ENCODE data around the gene SCARB1. TPM values are rescaled to one million over a fixed set of nuclear protein-coding genes. Genes with fewer than 3 reads are reported as not detected.

The SCARB1 gene
- total and polyA plus RNA-seq, 2 donors (not counting 1 experiment from before 2014, with no cell fraction given): 14.7 to 32.5 TPM

GRCh38 chr12:124770728-124771127 lies 92.9 kb downstream of the SCARB1 start:
- Histone ChIP-seq H4K20me1 (ENCODE audit: control insufficient read depth, extremely low read depth, insufficient read depth, low read length) (no peaks in the 10 kb centered on the region), H2AFZ (ENCODE audit: low read length) (no peak overlapping the region), H3K27ac (ENCODE audit: insufficient read depth, low read length) (no peak overlapping the region), H3K4me2 (ENCODE audit: extremely low read depth, insufficient read depth, low read length) (no peak overlapping the region), H3K9me3 (ENCODE audit: control insufficient read depth, insufficient read depth, low read depth, low read length) (no peaks in the 10 kb centered on the region), H3K9ac (ENCODE audit: insufficient read depth, low read length) (no peak overlapping the region), H3K36me3 (ENCODE audit: control insufficient read depth, insufficient read depth, low read length) (no peaks in the 10 kb centered on the region), H3K27me3 (ENCODE audit: control insufficient read depth, insufficient read depth, low read length) (no peaks in the 10 kb centered on the region), H3K79me2 (ENCODE audit: control insufficient read depth, insufficient read depth, low read length) (no peaks in the 10 kb centered on the region), H3K4me1 (ENCODE audit: control insufficient read depth, extremely low read depth, insufficient read depth, low read length) (peaks cover 20% of the 10 kb centered on the region), H3K4me3 (replicated peaks in 1 of 4; ENCODE audit: control extremely low read depth in 1 of 4, insufficient read depth in 1 of 4, low read depth in 3 of 4, low read length in 4 of 4) (no peak overlapping the region)
- DNase-seq (ENCODE audit: low read depth in 2 of 2): no peak
- TF ChIP-seq CTCF (conservative IDR thresholded peaks at IDR 0.05 in 1 of 2, IDR thresholded peaks at IDR 0.05 in 1 of 2; ENCODE audit: low read depth in 1 of 2, low read length in 2 of 2) (no peak), EZH2 (IDR thresholded peaks at IDR 0.05; ENCODE audit: low read length, missing control alignments) (no peak)

DNA sequence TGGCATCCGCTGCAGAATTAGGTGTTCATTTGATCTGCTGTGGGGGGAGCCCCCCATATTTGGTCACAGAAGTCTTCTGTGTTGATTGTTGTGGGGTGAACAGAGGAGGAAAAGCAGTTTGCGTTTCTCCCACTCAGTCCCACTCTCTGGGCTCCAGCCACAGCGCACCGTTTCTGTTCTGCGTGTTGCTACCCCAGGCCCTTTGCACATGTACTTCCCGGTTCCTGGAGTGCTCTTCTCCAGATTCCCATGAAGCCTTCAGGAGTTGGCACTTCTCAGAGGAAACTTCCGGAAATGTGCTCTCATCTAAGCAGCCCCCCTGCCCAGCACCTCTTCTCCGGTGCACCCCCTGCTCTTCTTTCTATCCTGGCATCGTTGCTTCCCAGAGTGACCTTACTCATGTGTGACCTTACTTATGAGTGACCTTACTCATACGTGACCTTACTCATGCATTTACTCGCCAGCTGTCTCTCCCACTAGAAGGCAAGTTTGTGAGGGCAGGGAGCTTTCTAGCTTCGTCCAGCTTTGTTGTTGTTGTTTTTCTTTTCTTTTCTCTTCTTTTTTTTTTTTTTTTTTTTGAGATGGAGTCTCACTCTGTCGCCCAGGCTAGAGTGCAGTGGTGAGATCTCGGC lies 93.7 kb downstream of the SCARB1 start:
- TF ChIP-seq EZH2 (IDR thresholded peaks at IDR 0.05; ENCODE audit: low read length, missing control alignments): no peak
- TF ChIP-seq CTCF (conservative IDR thresholded peaks at IDR 0.05 in 1 of 2, IDR thresholded peaks at IDR 0.05 in 1 of 2; ENCODE audit: low read depth in 1 of 2, low read length in 2 of 2): no peak
- H3K27ac ChIP-seq (ENCODE audit: insufficient read depth, low read length): no peak overlapping the region
- no peaks in the 10 kb centered on the region for H3K36me3 ChIP-seq (ENCODE audit: control insufficient read depth, insufficient read depth, low read length)
- H3K9me3 ChIP-seq (ENCODE audit: control insufficient read depth, insufficient read depth, low read depth, low read length): no peaks in the 10 kb centered on the region
- DNase-seq (ENCODE audit: low read depth in 2 of 2): no peak
- H3K27me3 ChIP-seq (ENCODE audit: control insufficient read depth, insufficient read depth, low read length): no peaks in the 10 kb centered on the region
- H2AFZ ChIP-seq (ENCODE audit: low read length): no peak overlapping the region
- H3K4me1 ChIP-seq (ENCODE audit: control insufficient read depth, extremely low read depth, insufficient read depth, low read length): peaks cover 17% of the 10 kb centered on the region
- no peak overlapping the region for H3K9ac ChIP-seq (ENCODE audit: insufficient read depth, low read length)
- H3K79me2 ChIP-seq (ENCODE audit: control insufficient read depth, insufficient read depth, low read length): no peaks in the 10 kb centered on the region
- H3K4me3 ChIP-seq (replicated peaks in 1 of 4; ENCODE audit: control extremely low read depth in 1 of 4, insufficient read depth in 1 of 4, low read depth in 3 of 4, low read length in 4 of 4): no peak overlapping the region
- no peaks in the 10 kb centered on the region for H4K20me1 ChIP-seq (ENCODE audit: control insufficient read depth, extremely low read depth, insufficient read depth, low read length)
- no peak overlapping the region for H3K4me2 ChIP-seq (ENCODE audit: extremely low read depth, insufficient read depth, low read length)

DNA sequence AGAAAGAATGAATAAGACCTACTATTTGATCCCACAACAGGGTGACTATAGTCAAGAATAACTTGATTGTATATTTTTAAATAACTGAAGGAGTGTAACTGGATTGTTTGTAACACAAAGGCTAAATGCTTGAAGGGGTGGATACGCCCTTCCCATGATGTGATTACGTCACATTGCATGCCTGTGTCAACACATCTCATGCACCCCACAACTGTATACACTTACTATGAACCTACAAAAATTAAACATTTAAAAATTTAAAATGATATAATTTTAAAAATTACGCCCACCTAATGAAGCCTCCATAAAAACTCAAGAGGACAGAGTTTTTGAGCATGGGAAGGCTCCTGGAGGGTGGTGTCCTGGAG lies 94.5 kb downstream of the SCARB1 start:
- H3K27me3 ChIP-seq (ENCODE audit: control insufficient read depth, insufficient read depth, low read length): no peaks in the 10 kb centered on the region
- no peaks in the 10 kb centered on the region for H3K36me3 ChIP-seq (ENCODE audit: control insufficient read depth, insufficient read depth, low read length)
- no peak overlapping the region for H3K27ac ChIP-seq (ENCODE audit: insufficient read depth, low read length)
- no peaks in the 10 kb centered on the region for H3K79me2 ChIP-seq (ENCODE audit: control insufficient read depth, insufficient read depth, low read length)
- H3K9ac ChIP-seq (ENCODE audit: insufficient read depth, low read length): no peak overlapping the region
- no peaks in the 10 kb centered on the region for H4K20me1 ChIP-seq (ENCODE audit: control insufficient read depth, extremely low read depth, insufficient read depth, low read length)
- H2AFZ ChIP-seq (ENCODE audit: low read length): no peak overlapping the region
- H3K4me2 ChIP-seq (ENCODE audit: extremely low read depth, insufficient read depth, low read length): no peak overlapping the region
- H3K9me3 ChIP-seq (ENCODE audit: control insufficient read depth, insufficient read depth, low read depth, low read length): peaks cover 1% of the 10 kb centered on the region
- no peak for TF ChIP-seq EZH2 (IDR thresholded peaks at IDR 0.05; ENCODE audit: low read length, missing control alignments)
- TF ChIP-seq CTCF (conservative IDR thresholded peaks at IDR 0.05 in 1 of 2, IDR thresholded peaks at IDR 0.05 in 1 of 2; ENCODE audit: low read depth in 1 of 2, low read length in 2 of 2): no peak
- no peak overlapping the region for H3K4me3 ChIP-seq (replicated peaks in 1 of 4; ENCODE audit: control extremely low read depth in 1 of 4, insufficient read depth in 1 of 4, low read depth in 3 of 4, low read length in 4 of 4)
- peaks cover 10% of the 10 kb centered on the region for H3K4me1 ChIP-seq (ENCODE audit: control insufficient read depth, extremely low read depth, insufficient read depth, low read length)
- peak; percentile 48 to 76 for DNase-seq (ENCODE audit: low read depth in 2 of 2)
